B cell (primary cell): ENCODE data around the gene BABAM1.

ENCODE experiments used
- EZH2 ChIP-seq: IDR thresholded peaks from 2 replicates; pipeline ENCODE4 v1.6.1; 2012; ENCODE audit warnings: borderline replicate concordance, low read depth, mild to moderate bottlenecking, moderate library complexity, low read length; ENCODE audit not compliant: insufficient read depth, poor library complexity, severe bottlenecking
- TF ChIP-seq, protein P1 (sequence below): fragments of 200-600 bp; IDR thresholded peaks from one replicate; pipeline ENCODE4 v1.8.0; 2022; ENCODE audit warnings: antibody characterized with exemption, mild to moderate bottlenecking

DNA sequence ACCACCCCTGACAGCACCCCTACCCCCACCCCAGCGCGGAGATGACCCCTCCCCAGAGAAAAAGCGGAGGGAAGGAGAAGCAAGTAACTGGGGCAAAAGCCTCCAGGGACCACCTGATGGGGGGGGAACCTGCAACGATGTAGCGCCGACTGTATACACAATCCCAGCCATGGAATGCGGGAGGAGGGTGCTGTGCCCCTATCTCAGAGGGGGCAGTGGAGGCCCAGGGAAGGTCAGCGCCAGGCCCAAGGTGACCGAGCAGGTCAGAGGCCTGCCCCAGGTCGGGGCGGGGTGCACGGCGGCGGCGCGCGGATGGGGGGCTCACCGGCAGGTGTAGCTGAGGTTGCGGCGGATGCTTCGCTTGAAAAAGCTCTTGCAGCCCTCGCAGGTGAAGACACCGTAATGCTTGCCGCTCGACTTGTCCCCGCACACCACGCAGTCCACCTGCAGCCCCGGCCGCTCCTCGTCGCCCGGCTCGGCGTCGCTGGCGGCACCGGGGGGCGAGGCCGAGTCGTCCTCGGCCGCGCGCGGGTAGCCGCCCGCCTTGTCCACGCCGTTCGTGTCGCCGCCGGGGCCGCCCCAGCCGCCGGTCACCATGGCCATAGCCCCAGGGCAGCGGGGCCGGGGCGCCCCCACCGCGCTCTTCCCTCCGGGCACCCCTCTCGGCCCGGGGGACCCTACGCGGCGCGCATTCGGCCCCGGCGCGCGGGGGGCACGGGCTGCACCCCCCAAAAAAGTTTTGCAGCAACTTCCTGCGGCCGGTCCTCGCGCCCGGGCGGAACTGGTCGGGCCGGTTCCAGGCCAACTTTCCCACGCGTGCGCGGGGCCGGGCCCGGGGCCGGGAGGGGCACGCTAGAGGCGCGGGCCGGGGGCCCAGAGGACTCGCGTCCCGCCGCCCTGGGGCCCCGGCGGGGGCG lies 22.4 kb upstream of the BABAM1 start:
- TF ChIP-seq, protein P1, sequence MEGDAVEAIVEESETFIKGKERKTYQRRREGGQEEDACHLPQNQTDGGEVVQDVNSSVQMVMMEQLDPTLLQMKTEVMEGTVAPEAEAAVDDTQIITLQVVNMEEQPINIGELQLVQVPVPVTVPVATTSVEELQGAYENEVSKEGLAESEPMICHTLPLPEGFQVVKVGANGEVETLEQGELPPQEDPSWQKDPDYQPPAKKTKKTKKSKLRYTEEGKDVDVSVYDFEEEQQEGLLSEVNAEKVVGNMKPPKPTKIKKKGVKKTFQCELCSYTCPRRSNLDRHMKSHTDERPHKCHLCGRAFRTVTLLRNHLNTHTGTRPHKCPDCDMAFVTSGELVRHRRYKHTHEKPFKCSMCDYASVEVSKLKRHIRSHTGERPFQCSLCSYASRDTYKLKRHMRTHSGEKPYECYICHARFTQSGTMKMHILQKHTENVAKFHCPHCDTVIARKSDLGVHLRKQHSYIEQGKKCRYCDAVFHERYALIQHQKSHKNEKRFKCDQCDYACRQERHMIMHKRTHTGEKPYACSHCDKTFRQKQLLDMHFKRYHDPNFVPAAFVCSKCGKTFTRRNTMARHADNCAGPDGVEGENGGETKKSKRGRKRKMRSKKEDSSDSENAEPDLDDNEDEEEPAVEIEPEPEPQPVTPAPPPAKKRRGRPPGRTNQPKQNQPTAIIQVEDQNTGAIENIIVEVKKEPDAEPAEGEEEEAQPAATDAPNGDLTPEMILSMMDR: no peak
- no peak for TF ChIP-seq EZH2
